Sigmoid colon (tissue), 4 donors: ENCODE results near the gene NDUFS1.

Experiments
- EP300 ChIP-seq, 4 donors: sonication (generic); formaldehyde crosslinking; IDR thresholded peaks; one replicate each; pipeline ENCODE4 v1.6.1; 2017; ENCODE audit warnings: antibody characterized with exemption in 4 of 4
- POLR2A ChIP-seq, 2 donors: fragments of 450-650 bp; IDR thresholded peaks; one replicate each; pipeline ENCODE4 v1.6.1; 2016; ENCODE audit warnings: antibody characterized with exemption in 2 of 2, mild to moderate bottlenecking in 2 of 2, moderate library complexity in 2 of 2
- TF ChIP-seq, protein P1 (sequence below), 4 experiments: fragments of 450-650 bp in 3 of 4; fragments of 200-600 bp in 1 of 4; IDR thresholded peaks; one replicate each; pipeline ENCODE4 v1.5.1; 2016 to 2019; ENCODE audit warnings: antibody characterized with exemption in 4 of 4, mild to moderate bottlenecking in 3 of 4, moderate library complexity in 2 of 4

DNA sequence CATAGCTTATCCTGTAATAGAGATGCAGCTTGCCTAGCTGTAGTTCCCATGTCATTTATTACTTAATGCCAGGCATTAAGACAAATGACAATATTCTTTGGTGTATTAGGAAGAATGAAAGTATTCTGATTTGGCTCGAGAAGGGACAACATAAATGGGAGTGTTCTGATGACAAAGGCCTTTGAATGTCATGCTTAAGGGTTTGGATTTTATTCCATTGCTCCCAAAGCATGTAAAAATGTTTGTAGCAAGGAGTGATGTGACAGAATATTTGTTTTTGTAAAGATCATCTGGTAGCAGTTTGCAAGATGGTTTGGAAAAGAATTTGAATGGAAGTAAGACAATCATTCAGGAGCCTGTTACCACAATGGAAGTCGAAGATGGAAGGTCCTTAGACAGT is 30.9 kb upstream of the NDUFS1 start:
- TF ChIP-seq POLR2A (IDR thresholded peaks at IDR 0.05) (no peak), EP300 (IDR thresholded peaks at IDR 0.05) (no peak)
- TF ChIP-seq, protein P1, sequence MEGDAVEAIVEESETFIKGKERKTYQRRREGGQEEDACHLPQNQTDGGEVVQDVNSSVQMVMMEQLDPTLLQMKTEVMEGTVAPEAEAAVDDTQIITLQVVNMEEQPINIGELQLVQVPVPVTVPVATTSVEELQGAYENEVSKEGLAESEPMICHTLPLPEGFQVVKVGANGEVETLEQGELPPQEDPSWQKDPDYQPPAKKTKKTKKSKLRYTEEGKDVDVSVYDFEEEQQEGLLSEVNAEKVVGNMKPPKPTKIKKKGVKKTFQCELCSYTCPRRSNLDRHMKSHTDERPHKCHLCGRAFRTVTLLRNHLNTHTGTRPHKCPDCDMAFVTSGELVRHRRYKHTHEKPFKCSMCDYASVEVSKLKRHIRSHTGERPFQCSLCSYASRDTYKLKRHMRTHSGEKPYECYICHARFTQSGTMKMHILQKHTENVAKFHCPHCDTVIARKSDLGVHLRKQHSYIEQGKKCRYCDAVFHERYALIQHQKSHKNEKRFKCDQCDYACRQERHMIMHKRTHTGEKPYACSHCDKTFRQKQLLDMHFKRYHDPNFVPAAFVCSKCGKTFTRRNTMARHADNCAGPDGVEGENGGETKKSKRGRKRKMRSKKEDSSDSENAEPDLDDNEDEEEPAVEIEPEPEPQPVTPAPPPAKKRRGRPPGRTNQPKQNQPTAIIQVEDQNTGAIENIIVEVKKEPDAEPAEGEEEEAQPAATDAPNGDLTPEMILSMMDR (IDR thresholded peaks at IDR 0.05) = no peak
